GM10248 (cell line): ENCODE data around the gene GATAD2A.

Experiments used
- CTCF ChIA-PET: fragments of 300-600 bp; sonication (Branson Sonifier 250); formaldehyde crosslinking; extraction: SDS; loops from one replicate; lab custom pipeline; 2021; ENCODE audit warnings: antibody characterized with exemption; lab: Yijun Ruan, JAX
- POLR2A ChIA-PET: fragments of 350-650 bp; sonication (Branson Sonifier 250); formaldehyde crosslinking; extraction: SDS; loops from one replicate; lab custom pipeline; 2020; ENCODE audit warnings: antibody characterized with exemption; lab: Yijun Ruan, JAX
- DNase-seq: peaks from one replicate; pipeline ENCODE4 v3.0.0; 2012; ENCODE audit errors: extremely low spot score
- TF ChIP-seq, protein P1 (sequence below): IDR thresholded peaks from 2 replicates; pipeline ENCODE4 v1.5.1; 2012; ENCODE audit warnings: mild to moderate bottlenecking, low read depth; ENCODE audit errors: extremely low read depth, missing control alignments, control extremely low read depth

Gene GATAD2A

GRCh38 chr19:19426216-19426615, 20.7 kb downstream of the GATAD2A start:
- ChIA-PET POLR2A (no interaction called here), CTCF (interaction anchor here (0.7 to 2.5 kb wide), 4 partner anchors 10 to 64 kb away, joined by 3 to 10 read pairs (median 3); no protein-coding TSS in a partner anchor)
- no peak for DNase-seq
- TF ChIP-seq, protein P1, sequence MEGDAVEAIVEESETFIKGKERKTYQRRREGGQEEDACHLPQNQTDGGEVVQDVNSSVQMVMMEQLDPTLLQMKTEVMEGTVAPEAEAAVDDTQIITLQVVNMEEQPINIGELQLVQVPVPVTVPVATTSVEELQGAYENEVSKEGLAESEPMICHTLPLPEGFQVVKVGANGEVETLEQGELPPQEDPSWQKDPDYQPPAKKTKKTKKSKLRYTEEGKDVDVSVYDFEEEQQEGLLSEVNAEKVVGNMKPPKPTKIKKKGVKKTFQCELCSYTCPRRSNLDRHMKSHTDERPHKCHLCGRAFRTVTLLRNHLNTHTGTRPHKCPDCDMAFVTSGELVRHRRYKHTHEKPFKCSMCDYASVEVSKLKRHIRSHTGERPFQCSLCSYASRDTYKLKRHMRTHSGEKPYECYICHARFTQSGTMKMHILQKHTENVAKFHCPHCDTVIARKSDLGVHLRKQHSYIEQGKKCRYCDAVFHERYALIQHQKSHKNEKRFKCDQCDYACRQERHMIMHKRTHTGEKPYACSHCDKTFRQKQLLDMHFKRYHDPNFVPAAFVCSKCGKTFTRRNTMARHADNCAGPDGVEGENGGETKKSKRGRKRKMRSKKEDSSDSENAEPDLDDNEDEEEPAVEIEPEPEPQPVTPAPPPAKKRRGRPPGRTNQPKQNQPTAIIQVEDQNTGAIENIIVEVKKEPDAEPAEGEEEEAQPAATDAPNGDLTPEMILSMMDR: no peak

DNA sequence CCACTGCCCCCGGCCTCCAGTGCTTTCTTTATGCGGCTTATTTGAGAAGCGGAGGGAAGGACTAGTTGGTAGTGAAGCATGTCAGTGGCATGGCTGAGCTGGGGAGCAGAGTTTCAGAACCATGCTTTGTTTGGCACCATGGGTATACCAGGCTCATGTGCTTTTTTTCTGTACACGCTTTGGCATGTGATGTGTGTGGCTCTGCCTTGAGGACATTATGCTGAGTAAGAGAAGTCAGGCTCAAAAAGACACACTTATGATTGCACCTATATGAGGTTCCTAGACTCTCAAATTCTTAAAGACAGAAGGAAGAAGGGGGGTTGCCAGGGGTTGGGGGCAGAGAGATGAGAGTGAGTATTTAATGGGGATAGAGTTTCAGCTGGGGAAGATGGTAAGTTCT, 21.3 kb downstream of the GATAD2A start:
- POLR2A ChIA-PET: interaction anchor here (0.7 kb wide), 1 partner anchor 9 kb away, joined by 6 read pairs; no protein-coding TSS in a partner anchor
- TF ChIP-seq, protein P1: no peak
- no peak for DNase-seq
- CTCF ChIA-PET: interaction anchor here (0.7 to 2.5 kb wide), 3 partner anchors 10 to 63 kb away, joined by 3 to 10 read pairs (median 3); no protein-coding TSS in a partner anchor

GRCh38 chr19:19427302-19427701, 21.8 kb downstream of the GATAD2A start:
- TF ChIP-seq, protein P1: no peak
- CTCF ChIA-PET: interaction anchor here (0.8 to 2.5 kb wide), 2 partner anchors 11 to 63 kb away, joined by 3 to 10 read pairs; no protein-coding TSS in a partner anchor
- DNase-seq: no peak
- POLR2A ChIA-PET: interaction anchor here (0.7 kb wide), 1 partner anchor 10 kb away, joined by 6 read pairs; no protein-coding TSS in a partner anchor

DNA sequence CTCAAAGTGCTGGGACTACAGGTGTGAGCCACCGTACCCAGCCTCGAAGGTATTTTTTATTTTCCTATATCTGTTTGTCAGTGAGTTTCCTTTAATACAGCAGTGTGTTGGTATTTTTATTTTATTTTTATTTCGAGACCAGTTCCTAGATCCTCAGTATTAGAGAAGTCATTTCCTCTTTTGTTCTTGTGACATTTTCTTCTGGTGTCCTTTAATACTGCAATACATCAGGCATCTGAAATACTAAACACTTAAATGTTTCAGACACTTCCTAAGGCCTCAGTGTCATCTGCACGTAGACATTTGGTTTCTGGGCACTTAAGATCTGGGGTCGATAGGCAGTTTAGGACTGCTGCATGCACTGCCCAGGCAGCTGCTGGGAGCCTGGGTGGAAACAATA, 22.5 kb downstream of the GATAD2A start:
- TF ChIP-seq, protein P1: no peak
- CTCF ChIA-PET: interaction anchor here (1.1 to 1.3 kb wide), 2 partner anchors 11 to 15 kb away, joined by 3 read pairs; no protein-coding TSS in a partner anchor
- DNase-seq: no peak
- POLR2A ChIA-PET: no interaction called here

- ChIA-PET CTCF (interaction anchor here (1.1 to 1.3 kb wide), 2 partner anchors 12 to 16 kb away, joined by 3 read pairs; no protein-coding TSS in a partner anchor), POLR2A (interaction anchor here (1.0 kb wide), 1 partner anchor 23 kb away, joined by 3 read pairs; the partner anchor contains the start of gene GATAD2A)
- DNase-seq: no peak
- TF ChIP-seq, protein P1: no peak
These were observed 23.3 kb downstream of the GATAD2A start for GRCh38 chr19:19428746-19429145.

GRCh38 chr19:19429361-19429760, 23.9 kb downstream of the GATAD2A start:
- POLR2A ChIA-PET: no interaction called here
- CTCF ChIA-PET: interaction anchor here (1.5 kb wide), 1 partner anchor 11 kb away, joined by 4 read pairs; no protein-coding TSS in a partner anchor
- DNase-seq: no peak
- TF ChIP-seq, protein P1: no peak
